Ishikawa (cell line): ENCODE results near the gene PPDPF.

Source experiments
- RAD21 ChIP-seq: IDR thresholded peaks from 2 replicates; pipeline ENCODE4 v1.6.1; 2012; ENCODE audit warnings: low read depth
- TEAD4 ChIP-seq: IDR thresholded peaks from 2 replicates; pipeline ENCODE4 v1.6.1; 2012
- YY1 ChIP-seq: IDR thresholded peaks from 2 replicates; pipeline ENCODE4 v1.6.1; 2012; ENCODE audit warnings: low read depth
- ZBTB7A ChIP-seq: IDR thresholded peaks from 2 replicates; pipeline ENCODE4 v1.6.1; 2012; ENCODE audit warnings: low read depth
- TF ChIP-seq, protein P1 (sequence below): IDR thresholded peaks from 2 replicates; pipeline ENCODE4 v1.6.1; 2012; ENCODE audit warnings: low read depth, mild to moderate bottlenecking

DNA sequence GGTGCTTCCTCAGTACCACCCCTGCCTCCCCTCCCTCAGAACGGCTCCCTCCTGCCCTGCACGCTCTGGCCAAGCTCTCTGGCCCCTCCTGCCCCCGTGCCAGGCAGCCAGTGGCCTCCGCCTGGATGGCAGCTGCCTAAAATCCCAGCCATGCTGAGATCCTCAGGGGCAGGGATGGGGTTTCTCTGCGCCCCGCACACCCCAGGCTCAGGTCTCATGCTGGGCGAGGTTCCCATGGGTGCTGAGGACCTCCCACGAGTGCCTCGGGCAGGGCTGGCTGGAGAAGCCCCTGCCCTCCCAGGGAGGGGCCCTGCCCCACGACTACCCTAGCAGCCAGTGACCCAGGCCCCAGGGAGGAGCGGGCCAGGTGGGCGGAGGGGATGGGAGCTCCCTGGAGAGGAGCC, 13.9 kb downstream of the PPDPF start:
- TF ChIP-seq TEAD4: no peak
- TF ChIP-seq, protein P1, sequence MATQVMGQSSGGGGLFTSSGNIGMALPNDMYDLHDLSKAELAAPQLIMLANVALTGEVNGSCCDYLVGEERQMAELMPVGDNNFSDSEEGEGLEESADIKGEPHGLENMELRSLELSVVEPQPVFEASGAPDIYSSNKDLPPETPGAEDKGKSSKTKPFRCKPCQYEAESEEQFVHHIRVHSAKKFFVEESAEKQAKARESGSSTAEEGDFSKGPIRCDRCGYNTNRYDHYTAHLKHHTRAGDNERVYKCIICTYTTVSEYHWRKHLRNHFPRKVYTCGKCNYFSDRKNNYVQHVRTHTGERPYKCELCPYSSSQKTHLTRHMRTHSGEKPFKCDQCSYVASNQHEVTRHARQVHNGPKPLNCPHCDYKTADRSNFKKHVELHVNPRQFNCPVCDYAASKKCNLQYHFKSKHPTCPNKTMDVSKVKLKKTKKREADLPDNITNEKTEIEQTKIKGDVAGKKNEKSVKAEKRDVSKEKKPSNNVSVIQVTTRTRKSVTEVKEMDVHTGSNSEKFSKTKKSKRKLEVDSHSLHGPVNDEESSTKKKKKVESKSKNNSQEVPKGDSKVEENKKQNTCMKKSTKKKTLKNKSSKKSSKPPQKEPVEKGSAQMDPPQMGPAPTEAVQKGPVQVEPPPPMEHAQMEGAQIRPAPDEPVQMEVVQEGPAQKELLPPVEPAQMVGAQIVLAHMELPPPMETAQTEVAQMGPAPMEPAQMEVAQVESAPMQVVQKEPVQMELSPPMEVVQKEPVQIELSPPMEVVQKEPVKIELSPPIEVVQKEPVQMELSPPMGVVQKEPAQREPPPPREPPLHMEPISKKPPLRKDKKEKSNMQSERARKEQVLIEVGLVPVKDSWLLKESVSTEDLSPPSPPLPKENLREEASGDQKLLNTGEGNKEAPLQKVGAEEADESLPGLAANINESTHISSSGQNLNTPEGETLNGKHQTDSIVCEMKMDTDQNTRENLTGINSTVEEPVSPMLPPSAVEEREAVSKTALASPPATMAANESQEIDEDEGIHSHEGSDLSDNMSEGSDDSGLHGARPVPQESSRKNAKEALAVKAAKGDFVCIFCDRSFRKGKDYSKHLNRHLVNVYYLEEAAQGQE: no peak
- no peak for TF ChIP-seq YY1
- TF ChIP-seq RAD21: no peak
- TF ChIP-seq ZBTB7A: no peak
